Stimulated activated CD4-positive, alpha-beta T cell treated with anti-CD3 and anti-CD28 coated beads, Interleukin-4, amount 100 ng/mL, for 24 hours (primary cell): ENCODE measurements around the gene ZNF888.
A peak's percentile ranks its signal among the peaks of the same experiment; 100 is the strongest.
"Not testable (repeated sequence)": the region's sequence is repeated elsewhere in the genome, so short reads cannot be mapped to it uniquely, and the experiment has no call there.

Source experiments
- DNase-seq: peaks from one replicate; pipeline ENCODE4 v3.0.0-alpha.2; 2020

The ZNF888 gene

DNA sequence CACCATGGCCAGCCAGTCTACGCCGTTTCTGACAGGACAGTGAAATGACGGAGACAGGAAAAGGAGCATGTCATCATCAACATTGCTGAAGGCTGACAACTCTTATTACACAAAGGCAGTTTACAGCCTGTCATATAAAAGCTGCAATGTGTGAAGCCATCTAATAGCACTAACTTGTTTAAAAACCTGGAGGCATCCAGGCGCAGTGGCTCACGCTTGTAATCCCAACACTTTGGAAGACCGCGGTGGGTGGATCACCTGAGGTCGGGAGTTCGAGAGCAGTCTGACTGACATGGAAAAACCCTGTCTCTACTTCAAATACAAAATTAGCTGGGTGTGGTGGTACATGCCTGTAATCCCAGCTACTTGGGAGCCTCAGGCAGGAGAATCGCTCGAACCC is 55.2 kb downstream of the ZNF888 start:
- not testable (repeated sequence) for DNase-seq

DNA sequence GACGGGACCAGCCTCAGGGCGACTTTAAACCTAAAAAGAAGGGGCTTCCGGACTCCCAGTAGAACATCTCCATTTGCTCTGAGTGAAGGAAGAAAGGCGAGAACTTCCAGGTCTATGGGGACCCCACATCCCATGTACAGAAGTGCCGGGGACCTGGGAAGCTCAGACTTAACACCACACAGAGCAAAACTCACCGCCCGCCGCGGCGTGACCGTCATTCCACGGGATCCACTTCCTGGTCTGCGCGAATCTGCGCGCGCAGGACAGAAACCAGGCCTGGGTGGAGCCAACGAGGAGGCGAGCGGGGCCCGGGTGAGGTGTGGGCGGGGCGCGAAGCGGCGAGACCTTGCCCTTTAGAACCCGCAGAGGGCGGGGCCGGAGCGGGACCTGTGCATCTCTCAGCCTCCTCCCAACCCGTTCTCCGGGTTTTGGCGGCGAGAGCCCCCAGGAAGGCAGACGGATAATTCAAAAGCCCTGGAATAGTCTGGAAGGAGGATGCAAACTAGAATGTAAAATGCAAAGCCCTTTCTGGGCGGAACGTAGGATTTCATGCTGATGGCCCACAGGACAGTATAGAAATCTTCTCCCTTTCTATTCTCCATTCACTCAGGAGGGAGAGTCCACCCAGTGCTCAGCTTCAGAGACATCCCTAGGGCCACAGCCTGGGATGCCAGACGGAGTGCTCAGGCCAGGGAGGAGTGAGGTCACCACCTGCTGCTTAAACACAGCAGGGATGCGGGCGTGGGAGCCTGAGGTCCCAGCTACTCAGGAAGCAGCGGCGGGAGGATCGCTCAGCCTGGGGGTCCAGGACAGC is 65.6 kb downstream of the ZNF888 start, which contains the start of gene ZNF468:
ZNF468 (minus strand) TSS at position 242 of the 814 bp plus-strand sequence. CDS start 3,347 bp downstream, outside the sequence.
- DNase-seq = peak; percentile 73

DNA sequence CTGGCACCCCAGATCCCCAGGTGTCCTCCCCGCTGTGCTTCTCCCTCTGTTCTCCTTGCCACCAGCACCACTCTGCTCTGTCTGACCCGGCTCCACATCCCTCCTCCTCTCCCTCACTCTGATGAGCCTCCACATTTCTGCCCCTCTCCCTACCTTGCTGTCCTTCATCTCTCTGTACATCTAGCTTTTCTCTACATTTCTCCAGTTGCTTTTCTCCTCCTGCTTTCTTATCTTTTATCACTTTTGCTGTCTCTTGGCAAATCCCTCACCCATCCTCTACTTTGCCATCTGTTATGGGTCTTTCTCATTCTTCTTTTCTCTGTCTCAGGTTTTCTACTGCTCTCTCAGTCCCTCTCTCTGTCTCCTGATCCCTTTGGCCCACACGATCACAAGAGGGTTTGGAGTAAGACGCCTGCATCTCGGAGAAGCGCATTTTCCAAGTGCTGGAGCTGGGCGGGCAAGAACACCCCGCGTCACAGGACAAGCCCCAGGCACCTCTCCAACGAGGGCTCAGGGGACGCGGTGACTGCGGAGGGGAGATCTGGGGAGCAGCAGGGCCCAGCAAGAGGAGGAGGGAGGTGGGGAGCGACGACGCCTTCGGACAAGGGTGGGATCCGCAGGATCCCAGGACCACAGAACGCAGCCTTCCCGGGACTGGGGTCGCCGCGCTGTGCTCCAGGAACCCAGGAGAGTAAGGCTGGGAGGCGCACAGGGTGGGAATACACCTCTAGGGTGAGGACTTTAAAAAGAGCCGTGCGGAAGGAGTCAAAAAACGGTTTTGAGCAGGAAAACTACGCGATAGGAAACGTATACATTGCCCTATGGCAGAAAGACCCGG is 66.5 kb downstream of the ZNF888 start:
- DNase-seq = peak; percentile 6
